CD1c-positive myeloid dendritic cell (primary cell): ENCODE measurements around the gene ZSWIM2.
"Not testable (repeated sequence)": the region's sequence is repeated elsewhere in the genome, so short reads cannot be mapped to it uniquely, and the experiment has no call there.

Experiments
- DNase-seq: peaks from one replicate; pipeline ENCODE4 v3.0.0-alpha.2; 2016; ENCODE audit errors: extremely low spot score

Gene ZSWIM2

DNA sequence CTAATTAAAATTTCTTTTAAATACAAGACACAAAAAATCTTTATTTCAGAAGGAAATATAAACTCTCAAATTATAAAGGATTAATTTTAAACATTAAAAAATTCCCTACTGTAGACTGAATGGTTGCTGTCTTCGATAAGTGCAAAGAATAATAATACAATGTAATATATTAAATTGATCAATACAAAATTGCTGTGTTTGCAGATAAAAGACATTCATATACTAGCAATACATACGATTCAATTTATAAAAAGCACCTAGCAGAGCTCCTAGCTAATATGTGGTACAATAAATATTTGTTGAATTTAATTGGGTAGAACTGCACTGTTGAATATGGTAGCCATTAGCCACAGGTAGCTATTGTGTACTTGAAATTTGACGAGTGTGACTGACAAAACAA lies 6.6 kb downstream of the ZSWIM2 start:
- no peak for DNase-seq

DNA sequence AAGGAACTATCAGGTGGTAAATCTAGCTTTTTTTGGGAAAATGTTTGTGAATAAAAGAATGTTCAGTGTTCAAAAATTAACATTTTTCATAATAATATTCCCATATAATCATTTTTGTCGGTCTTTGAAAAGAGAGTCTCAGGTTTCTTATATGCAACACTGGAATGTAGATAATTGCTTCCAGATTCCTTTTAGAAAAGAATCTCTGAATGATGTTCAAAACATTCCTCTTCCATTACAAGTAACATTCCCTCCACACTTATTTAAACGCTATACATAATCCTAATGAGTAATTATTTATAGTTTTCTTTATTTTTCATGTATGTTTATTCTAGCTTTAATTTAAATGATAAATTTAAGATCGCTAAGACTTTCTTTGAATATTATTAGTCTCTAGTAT lies 7.0 kb downstream of the ZSWIM2 start:
- DNase-seq, result no peak

DNA sequence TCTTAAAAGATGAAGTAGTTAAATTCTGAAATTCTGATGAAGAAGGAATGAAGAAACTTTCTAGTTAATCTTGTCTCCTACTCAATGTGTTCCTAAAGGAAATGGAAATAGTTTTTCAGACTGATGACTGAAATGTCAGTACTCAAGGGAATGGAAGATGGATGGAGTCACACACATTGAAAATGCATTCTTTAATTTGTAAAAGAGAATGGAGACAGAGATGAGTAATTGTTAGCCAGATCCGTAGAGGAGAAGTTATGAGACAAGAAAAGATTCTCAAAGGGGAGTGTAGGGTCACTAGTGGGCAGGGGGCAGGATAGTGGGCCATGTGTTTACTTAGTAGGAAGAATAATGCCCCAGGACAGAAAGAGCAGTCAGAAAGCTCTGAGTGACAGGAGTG lies 13.3 kb downstream of the ZSWIM2 start:
- no peak for DNase-seq

DNA sequence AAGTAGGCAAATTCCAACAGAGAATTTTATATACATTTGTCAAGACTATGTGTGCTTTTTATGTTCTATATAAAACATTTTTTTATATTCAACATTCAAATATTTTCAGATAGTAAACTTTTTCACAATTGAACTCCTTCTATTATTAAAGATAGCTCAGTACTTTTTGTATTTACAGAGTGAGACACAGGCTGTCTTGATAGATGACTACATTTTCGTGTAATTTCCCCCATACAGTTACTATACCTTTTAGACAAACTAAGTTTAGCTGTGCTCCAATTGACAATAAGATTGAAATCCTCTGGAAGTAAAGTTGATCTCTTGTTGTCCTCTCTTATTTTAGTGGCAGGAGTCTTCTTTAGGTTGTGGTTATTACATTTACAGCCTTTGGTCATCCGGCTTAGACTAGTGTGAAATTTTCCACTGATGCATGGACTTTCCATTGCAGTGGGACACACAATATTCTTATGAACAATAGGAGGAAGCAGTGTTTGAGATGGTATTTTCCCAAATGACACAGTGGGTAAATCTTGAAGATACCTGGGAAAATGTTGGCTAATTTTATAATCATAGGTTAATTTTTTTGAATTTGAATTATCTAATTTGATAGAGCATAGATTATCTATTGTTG lies 21.0 kb downstream of the ZSWIM2 start:
- DNase-seq, result no peak

DNA sequence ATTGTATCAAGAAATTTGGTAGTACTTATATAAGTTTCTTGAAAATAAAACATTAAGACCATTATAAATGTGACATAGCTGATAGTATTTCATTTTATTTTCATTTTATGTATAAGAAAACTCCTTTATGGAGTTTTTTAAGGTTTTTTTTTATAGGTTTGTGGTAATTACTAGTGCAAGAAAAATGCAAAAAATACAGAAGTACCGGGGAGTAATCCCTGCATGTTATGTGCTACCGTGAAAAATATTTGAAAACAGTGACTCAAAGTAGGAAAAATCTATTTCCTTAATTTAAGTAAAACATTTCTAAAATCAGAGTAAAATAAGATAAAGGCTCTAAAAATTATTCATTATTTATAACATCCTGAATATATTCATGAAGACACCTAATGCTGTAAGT lies 21.6 kb downstream of the ZSWIM2 start:
- DNase-seq, result no peak

DNA sequence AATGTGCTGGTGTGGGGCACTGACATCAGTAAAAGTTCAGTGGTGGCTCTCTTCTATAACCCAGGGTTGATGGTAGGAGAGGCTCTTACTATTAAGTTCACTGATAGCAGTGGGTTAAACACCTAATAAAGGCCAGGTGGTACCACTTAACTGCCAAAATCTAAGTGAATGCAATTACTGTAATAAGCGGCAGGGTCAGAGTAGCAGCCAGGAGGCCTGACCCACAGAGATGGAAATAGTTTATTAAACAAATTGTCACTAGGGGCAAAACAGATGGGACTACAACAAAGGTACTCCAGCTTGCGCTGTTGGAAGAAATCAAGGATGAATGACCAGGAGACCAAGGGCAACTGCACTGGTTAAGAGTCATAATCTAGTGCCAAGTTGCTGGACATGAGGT lies 26.6 kb downstream of the ZSWIM2 start:
- no peak for DNase-seq

DNA sequence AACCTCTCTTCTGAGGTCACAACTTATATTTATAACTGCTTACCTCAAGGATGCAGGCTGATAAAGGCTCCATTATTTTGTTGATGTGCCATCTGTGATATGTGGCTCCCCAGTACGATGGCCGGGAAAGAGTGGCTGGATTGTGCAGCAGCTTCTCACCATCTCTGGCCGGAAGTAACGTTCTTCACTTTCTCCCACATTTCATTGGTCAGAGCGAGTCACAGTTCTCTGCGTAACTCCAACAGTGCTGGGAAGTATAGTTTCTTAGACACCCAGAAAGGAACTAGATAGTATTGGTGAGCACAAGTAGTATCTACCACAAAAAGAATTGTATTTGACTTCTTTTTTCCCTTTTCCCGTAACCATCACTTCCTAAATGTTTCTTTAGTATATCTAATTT lies 28.7 kb downstream of the ZSWIM2 start:
- no peak for DNase-seq

DNA sequence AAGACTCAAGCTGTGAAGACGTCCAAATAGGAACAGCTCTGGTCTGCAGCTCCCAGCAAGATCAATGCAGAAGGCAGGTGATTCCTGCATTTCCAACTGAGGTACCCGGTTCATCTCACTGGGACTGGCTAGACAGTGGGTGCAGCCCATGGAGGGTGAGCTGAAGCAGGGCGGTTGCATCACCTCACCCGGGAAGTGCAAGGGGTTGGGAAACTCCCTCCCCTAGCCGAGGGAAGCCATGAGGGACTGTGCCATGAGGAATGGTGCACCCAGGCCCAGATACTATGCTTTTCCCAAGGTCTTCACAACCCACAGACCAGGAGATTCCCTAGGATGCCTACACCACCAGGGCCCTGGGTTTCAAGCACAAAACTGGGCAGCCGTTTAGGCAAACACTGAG lies 37.2 kb downstream of the ZSWIM2 start:
- DNase-seq, result not testable (repeated sequence)

DNA sequence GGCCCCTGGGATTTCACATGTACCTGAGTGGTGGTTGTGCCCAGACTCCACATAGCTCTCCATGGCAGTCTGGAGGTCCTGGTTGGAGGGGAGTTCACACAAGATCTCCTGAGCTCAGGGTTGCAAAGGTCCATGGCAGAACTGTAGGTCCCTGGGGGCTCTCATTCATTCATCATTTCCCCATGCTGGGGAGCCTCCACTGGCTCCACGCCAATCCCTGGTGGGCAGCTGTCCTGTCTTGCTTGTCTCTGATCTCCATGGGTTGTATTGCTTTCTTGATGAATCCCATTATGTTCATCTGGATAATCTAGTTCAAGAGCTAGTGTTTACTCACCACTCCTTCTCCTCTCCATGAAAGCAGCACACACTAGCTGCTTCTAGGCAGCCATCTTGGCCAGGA lies 42.4 kb downstream of the ZSWIM2 start:
- DNase-seq, result no peak

DNA sequence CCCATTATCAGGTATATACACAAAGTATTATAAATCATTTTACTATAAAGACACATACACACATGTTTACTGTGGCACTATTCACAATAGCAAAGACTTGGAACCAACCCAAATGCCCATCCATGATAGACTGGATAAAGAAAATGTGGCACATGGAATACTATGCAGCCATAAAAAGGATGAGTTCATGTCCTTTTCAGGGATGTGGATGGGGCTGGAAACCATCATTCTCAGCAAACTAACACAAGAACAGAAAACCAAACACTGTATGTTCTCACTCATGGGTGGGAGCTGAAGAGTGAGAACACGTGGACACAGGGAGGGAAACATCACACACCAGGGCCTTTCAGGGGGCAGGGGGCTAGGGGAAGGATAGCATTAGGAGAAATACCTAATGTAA lies 50.4 kb downstream of the ZSWIM2 start:
- DNase-seq, result not testable (repeated sequence)

DNA sequence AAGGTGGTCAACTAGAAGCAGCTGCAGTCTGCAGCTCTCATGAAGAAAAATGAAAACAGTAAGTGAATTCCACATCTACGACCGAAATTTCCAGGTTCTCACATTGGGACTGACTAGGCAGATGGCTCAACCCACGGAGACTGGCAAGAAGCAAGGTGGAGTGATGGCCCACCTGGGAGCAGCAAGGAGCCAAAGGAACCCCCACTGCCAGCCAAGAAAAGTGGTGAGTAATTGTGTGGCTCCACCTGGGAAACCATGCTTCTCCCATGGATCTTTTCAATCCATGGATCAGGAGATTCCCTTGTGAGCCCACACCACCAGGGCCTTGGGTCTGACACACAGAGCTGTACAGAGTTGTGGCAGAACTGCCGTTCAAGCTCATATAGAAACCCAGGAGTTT lies 64.0 kb downstream of the ZSWIM2 start:
- no peak for DNase-seq

DNA sequence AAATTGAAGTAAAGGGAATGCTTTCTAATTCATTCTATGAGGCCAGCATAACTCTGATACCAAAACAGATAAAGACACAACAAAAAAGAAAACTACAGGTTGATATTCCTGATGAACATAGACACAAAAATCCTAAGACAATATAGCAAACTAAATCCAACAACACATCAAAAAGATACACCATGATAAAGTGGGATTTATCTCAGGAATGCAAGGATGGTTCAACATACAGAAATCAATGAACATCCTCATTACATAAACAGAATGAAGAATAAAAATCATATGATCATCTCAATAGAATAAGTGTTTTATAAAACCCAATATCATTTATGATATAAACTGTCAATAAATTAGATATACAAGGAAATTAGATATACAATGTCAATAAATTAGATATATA lies 65.7 kb downstream of the ZSWIM2 start:
- DNase-seq, result no peak

DNA sequence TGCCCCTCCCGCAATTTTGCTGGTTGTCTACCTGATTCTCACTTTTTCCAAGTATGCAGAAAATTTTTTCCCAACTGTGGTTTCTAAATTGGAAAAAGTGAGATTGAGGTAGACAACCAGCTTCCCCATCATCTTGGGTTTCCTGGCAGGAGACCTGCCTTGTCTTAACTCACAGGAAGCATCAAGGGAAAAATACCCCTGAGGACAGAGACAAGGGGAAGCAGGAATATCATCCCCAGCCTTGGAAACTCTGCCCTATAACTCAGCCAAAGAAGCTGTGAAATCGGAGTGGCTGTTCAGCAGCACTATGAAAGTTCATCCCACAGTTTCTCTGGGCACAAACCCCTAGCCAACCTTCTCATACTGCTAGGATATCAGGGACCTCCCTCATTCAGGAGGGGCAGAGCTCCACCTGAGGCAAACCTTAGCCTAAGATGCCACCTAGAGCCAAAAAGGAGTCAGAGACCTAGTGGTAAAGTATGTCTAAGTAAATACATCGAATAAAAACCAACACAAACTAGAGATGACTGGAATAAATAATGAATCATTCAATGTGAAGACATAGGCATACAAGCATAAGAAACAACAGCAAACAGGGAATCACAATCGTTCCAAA lies 68.2 kb downstream of the ZSWIM2 start:
- DNase-seq, result no peak
